Measurements from ENCODE around the gene TBCCD1. TPM values are rescaled to one million over a fixed set of nuclear protein-coding genes. Genes with fewer than 3 reads are reported as not detected.

Gene TBCCD1
- polyA plus RNA-seq, 1 donor from 2014 or later, result 13.4 TPM

GRCh38 chr3:186549497-186549896 is 17.6 kb downstream of the TBCCD1 start:
- H3K9me2 ChIP-seq (ENCODE audit: insufficient read depth, low read length), result no peaks in the 10 kb centered on the region
- no peak overlapping the region for H3K9ac ChIP-seq (ENCODE audit: low read length)
- TF ChIP-seq MXI1 (conservative IDR thresholded peaks at IDR 0.05; ENCODE audit: poor library complexity, severe bottlenecking) (no peak), REST (IDR thresholded peaks at IDR 0.05; ENCODE audit: borderline replicate concordance) (no peak), SMC3 (conservative IDR thresholded peaks at IDR 0.05; ENCODE audit: poor library complexity) (no peak), EZH2 (IDR thresholded peaks at IDR 0.05; ENCODE audit: borderline replicate concordance, insufficient read depth, low read length, poor library complexity, severe bottlenecking) (no peak), TAF1 (IDR thresholded peaks at IDR 0.05; ENCODE audit: low read depth) (no peak), EP300 (conservative IDR thresholded peaks at IDR 0.05; ENCODE audit: poor library complexity, severe bottlenecking) (no peak), POLR2AphosphoS5 (IDR thresholded peaks at IDR 0.05) (no peak), CTCF (IDR thresholded peaks at IDR 0.05; ENCODE audit: poor library complexity, severe bottlenecking) (no peak)
- H3K9me3 ChIP-seq (ENCODE audit: low read length), result no peaks in the 10 kb centered on the region
- H3K27me3 ChIP-seq (ENCODE audit: insufficient read depth, low read depth, low read length), result no peaks in the 10 kb centered on the region
- no peak overlapping the region for H2AFZ ChIP-seq (ENCODE audit: low read depth, low read length)
- H3K27ac ChIP-seq (ENCODE audit: low read length), result no peak overlapping the region
- H3K79me2 ChIP-seq (replicated peaks; ENCODE audit: insufficient read depth, low read length), result no peaks in the 10 kb centered on the region
- no peak overlapping the region for H3K4me3 ChIP-seq (ENCODE audit: low read length)
- H4K20me1 ChIP-seq (ENCODE audit: insufficient read depth), result no peaks in the 10 kb centered on the region
- peaks cover 4% of the 10 kb centered on the region for H3K36me3 ChIP-seq (ENCODE audit: insufficient read depth, low read length)
- H3F3A ChIP-seq (ENCODE audit: insufficient read depth, low read length, poor library complexity, severe bottlenecking), result no peaks in the 10 kb centered on the region
- H3K4me2 ChIP-seq (ENCODE audit: low read length), result no peak overlapping the region

GRCh38 chr3:186544281-186544680 is 22.9 kb downstream of the TBCCD1 start, which contains the start of gene CRYGS:
CRYGS (minus strand) TSS chr3:186544380; CDS start chr3:186544326, 54 bp downstream.
- Histone ChIP-seq H4K20me1 (ENCODE audit: insufficient read depth) (no peaks in the 10 kb centered on the region), H3K9me2 (ENCODE audit: insufficient read depth, low read length) (no peaks in the 10 kb centered on the region), H3K79me2 (replicated peaks; ENCODE audit: insufficient read depth, low read length) (no peaks in the 10 kb centered on the region), H3K27me3 (ENCODE audit: insufficient read depth, low read depth, low read length) (no peaks in the 10 kb centered on the region), H3K4me3 (ENCODE audit: low read length) (no peak within 1 kb of the TSS), H3K27ac (ENCODE audit: low read length) (no peak within 1 kb of the TSS), H3K4me2 (ENCODE audit: low read length) (no peak within 1 kb of the TSS), H3K9me3 (ENCODE audit: low read length) (no peaks in the 10 kb centered on the region), H3K9ac (ENCODE audit: low read length) (no peak within 1 kb of the TSS), H2AFZ (ENCODE audit: low read depth, low read length) (no peak within 1 kb of the TSS), H3K36me3 (ENCODE audit: insufficient read depth, low read length) (peaks cover 11% of the 10 kb centered on the region), H3F3A (ENCODE audit: insufficient read depth, low read length, poor library complexity, severe bottlenecking) (no peaks in the 10 kb centered on the region)
- TF ChIP-seq REST (IDR thresholded peaks at IDR 0.05; ENCODE audit: borderline replicate concordance) (no peak), MXI1 (conservative IDR thresholded peaks at IDR 0.05; ENCODE audit: poor library complexity, severe bottlenecking) (no peak), SMC3 (conservative IDR thresholded peaks at IDR 0.05; ENCODE audit: poor library complexity) (no peak)

Measured in neural cell (in vitro differentiated cells).